ENCODE data around the gene GLDN.

DNA sequence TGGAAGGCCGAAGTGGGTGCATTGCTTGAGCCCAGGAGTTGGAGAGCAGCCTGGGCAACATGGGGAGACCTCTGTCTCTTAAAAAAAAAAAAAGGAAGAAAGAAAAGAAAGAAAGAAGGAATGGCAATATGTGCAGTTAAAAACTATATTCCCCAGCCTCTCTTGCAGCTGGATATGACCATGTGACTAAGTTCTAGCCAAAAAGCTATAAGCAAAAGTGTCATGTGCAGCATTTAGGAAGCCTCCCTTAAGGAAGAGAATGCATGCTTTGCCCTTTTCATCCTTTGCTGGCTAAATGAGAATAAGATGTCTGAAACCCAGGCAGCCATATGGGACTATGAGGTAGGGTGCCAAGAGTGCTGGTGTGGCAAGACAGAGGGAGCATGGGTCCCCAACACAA is 24.8 kb upstream of the GLDN start:
- TF ChIP-seq EZH2 (IDR thresholded peaks at IDR 0.05), result no peak
- no peak for TF ChIP-seq POLR2AphosphoS5 (IDR thresholded peaks at IDR 0.05; ENCODE audit: borderline replicate concordance, low read depth, low read length)
- TF ChIP-seq FOXP2 (optimal IDR thresholded peaks at IDR 0.05; ENCODE audit: control extremely low read depth, extremely low read length, insufficient read depth), result no peak
